SW 1271 (cell line): ENCODE measurements around the gene MYLIP.

ENCODE experiments used
- DNase-seq, 2 experiments: peaks; one replicate each; lab custom pipeline; 2025; lab: John Stamatoyannopoulos, UW

The MYLIP gene

DNA sequence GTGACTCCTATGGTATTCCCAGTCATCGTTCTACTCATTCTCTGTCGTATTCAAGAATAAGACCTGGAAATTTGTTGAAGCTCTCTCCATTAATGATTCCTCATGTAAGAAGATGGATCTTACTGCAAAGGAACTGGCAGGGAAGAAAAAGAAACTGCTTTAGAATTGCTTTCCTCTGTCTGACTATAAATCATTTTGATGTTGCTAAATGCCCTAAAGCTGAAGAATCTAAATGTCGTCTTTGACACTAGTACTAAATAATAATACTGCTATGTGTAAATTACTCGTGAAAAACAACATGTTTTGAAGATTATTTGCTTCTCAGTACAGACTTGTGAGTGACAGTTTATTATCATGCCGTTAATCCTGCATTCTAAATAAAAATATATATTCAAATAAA, 20.5 kb upstream of the MYLIP start:
- DNase-seq: no peak

DNA sequence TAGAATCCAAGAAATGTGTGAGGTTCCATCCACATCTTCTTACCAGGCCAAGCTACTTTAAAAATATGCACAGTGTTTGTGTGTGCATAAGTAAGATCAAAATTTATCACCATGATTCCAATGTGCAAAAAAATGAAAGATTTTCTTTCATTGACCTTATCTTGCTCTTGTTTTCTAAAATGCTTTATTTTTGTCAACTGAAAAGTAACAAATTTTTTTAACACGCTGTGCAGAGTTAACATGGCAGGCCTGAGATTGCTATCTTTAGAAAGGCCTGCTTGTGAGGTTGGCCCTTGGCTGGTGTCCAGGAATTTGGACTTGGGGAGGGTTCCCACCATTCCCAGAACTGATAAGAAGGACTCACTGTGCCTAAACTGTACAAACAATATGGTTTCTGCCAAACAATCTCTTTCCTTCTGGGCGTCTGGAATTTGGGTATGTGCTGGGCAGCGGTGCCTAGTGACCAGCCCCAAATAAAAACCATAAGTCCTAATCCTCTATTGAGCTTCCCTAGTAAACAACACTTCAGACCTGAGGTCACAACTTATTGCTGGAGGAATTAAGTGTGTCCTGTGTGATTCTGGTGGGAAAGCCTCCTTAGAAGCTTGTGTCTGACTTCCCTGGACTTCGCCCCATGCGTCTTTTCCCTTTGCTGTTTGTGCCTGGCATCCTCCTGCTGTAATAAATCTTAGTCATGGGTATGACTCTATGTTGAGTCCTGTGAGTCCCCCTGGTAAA, 19.8 kb upstream of the MYLIP start:
- no peak for DNase-seq

DNA sequence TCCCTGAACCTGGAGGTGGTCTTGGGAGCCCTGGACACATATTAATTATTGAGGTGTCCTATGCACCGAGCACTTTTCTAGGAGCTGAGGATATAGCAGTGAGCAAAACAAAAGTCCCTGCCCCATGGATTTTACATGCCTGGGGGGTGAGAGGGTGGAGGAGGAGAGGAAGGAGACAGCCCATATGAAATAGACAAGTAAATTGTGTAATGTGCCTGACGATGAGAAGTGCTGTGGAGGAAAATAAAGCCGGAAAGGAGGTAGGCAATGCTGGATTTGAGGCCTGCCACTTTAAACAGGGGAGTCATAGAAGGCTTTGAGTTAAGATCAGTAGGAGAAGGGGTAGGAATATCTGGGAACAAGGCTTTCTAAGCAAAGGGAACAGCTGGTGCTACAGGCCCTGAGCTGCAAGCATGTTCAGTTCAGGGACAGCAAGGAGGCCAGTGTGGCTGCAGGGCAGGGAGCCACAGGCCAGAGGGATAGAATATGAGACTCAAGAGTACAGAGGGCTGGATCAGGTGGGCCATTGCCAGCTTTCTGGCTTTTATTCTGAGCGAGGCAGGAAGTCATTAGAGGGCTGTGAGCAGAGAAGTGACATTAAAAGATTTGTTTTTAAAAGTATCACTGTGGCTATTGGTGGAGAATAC, 19.1 kb upstream of the MYLIP start:
- DNase-seq: no peak

DNA sequence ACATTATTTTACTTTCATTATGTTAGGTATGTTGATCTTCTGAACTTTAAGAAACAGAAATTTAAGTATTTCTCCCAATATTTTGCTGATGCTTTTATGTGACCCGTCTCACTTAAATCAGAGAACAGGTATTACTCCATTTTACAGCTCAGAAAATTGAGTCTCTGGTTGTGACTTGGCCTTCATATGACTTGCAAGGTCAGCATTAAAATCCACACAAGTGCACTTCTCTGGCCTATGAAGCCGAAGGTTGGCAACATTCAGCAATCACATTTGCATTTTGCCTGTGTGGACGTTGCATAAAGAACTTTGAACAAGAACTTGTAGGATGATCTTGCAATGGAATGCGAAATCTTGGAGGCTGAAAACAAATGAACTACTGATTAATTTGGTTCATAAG, 10.1 kb upstream of the MYLIP start:
- no peak for DNase-seq

DNA sequence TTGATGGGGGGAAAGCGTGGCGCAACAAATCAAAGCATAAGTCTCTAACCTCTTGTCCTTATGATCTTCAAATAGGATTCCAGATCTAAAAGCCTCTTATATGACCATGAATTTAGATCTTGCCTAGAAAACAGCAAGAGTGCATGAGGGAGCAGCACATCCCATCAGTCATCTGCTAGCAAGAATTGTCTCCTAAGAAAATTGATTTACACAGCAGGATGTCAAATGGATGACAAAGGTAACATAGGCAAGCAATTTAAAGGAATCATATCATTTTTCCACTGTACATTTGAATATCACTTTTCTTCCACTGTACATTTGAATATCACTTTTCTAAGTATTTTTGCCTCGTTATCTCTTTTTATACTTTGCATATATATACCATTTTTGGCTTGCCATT, 7.5 kb upstream of the MYLIP start:
- DNase-seq: no peak

DNA sequence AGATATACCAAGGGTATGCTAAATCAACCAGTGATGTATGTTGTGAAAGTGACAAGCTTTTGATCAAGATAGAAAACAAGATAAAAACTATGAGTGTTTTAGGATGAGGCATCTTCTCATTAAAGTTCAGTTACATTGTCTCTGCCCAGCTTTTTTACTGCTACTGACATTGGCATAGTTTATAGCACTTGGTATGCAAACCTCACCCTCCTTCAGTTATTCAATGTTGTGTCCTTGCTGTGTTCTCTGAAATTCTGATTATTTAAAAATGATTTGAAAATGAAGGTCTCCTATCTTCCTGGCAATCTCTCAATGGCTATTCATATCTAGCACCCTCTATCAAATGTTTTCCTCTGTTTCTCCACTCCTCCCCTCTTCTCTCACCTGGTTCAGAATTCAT, 6.7 kb upstream of the MYLIP start:
- no peak for DNase-seq

DNA sequence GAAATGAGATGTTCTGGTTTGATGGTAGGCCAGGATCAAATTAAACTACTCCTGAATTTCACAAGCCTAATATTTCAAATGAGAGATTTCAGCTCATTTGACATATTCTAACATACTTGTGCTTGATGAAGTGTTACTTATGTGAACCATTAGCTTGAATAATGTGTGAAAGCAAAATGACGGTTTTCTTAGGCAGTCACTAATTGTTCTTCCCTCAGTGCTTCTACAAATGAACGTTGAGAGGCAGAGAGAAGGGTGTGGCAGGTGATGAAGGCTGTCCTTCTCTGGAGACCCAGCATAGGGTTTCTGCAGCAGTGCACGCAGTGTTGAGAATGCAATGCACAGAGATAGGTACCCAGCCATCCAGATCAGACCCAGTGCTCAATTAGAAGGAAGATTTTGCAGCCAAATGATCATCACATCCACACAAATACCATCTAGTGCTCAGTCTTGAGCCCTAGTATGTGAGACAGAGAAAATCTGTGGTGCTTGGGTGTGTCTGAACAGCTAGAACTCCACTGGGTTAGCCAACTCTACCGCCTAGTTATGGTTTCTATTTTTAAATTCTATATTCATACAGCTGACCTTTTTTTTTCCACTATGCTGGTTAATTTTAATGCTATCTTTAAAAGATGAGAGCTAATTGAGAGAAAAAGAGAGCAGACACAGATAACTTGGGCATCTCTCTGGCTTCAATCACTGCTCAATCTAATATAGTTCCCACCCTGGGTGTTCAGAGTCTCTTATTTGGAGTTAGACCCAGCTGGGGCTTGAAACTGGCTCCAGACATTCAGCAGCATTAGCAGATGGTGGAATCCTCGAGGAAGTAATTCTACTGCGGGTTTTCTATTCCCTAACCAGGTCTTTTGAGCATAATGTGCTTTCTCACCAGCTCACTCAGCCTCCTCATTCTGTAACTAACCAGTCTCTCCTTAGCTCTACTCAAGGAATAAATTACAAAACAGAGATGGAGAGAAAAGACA, 4.4 kb upstream of the MYLIP start:
- no peak for DNase-seq

DNA sequence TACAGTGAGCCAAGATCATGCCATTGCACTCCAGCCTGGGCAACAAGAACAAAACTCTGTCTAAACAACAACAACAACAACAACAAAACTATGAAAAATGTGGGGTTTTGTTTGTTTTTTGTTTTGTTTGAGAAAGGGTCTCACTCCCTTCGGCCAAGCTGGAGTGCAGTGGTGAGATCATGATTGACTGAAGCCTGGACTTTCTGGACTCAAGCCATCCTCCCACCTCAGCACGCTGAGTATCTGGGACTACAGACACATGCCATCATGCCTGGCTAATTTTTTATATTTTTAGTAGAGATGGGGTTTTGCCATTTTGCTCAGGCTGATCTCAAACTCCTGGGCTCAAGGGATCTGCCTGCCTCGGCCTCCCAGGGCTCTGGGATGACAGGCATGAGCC, 2.8 kb upstream of the MYLIP start:
- DNase-seq: no peak

DNA sequence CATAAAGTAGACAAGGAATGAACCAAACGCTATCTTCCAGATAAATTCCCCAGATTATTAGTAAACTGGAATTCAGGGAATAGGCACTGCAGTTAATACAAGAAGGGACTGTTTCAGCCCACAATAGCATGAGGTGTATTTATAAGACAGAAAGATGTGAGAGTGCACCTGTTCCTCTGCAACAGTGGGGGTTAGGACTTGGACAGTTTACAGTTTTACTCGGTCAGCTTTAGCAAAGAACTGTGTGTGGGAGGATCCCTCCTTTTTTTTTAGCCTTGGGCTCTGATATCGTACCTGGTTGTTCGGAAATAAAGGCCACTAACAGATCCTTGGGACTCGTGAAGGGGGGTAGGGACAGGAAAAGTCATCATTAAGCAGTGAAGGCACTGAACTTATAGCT, 2.0 kb upstream of the MYLIP start:
- no peak for DNase-seq

DNA sequence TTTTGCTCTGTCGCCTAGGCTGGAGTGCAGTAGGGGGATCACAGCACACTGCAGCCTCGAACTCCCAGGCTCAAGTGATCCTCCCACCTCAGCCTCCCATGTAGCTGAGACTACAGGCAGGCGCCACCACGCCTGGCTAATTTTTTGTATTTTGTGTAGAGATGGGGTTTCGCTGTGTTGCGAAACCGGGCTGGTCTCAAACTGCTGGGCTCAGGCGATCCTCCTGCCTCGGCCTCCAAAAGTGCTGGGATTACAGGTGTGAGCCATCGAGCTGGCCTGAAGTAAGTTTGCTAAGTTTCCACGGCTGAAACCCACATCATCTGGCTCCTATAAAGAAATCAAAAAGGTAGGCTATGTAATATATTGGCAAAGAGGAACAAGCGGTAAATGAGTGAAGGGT, 1.4 kb upstream of the MYLIP start:
- no peak for DNase-seq

DNA sequence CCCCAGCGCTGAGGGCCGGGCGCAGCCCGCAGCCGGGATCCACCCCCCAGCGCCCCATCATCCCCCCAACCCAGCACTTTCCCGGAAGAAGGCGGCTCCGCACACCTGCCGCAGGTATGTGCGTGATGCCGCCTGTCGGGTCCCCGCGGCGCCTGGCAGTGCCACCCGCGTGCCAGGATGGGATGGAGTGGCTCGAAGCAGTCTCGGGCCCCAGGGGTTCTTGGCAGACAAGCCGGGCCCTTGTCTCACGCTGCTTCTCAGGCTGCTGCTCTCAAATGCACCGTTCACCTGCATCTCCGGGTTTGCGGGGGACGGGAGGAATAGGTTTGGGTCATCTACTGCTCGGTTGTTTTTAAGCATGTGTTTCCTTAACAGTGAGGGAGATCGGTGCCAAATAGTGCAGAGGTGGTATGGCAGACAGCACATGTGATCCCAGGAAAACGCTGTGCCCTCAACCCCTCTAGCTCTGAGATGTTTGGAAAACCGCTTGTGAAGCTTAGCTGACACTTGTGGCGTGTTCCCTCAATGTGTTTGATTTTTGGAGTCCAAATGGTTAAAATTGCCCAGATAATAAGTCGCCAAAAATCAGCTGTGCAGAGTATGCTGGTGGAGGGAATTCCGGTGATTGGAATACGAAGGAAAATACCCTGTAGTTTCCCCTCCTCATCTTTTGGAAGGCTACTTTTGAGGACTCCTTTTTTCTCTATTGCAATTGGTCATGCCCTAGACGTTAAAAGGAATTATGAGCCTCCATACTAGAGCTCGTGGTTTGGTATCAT, 926 bp downstream of the MYLIP start:
- no peak for DNase-seq

DNA sequence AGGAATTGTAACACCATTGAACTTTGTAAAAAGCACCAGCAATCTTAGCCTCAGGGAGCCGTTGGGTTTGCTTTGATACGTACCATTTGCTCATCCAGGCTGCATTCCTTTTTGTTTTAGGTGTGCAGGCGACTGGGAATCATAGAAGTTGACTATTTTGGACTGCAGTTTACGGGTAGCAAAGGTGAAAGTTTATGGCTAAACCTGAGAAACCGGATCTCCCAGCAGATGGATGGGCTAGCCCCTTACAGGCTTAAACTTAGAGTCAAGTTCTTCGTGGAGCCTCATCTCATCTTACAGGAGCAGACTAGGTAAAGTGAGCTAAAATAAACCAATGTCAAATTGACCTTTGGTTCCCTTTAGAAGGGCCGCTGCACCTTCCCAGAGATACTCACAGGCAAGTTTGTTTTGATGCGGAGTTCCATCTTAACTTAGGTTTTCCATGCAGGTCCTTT, 1.6 kb downstream of the MYLIP start:
- DNase-seq: peak in 1 of 2 experiments; percentile 49

DNA sequence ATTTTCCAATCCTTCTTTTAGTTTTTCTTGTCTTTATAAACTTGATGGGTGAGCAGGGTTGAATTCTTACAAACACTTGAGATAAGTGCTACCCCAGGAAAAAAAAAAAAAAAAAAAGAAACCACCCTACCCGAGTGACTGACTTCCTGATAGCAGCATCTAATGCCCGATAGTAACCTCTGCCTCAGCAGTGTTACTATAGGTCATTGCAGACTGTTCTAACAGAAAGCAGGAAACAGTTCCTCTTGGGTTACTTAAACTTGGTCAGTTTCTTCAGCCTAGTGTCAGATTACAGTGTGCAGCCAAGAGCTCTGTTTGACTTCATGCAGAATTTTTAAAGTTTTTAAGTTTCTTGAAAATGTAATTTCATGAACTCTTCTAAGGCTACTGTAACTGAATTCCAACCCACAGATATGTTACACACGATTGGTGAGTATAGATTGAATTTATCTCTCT, 2.1 kb downstream of the MYLIP start:
- DNase-seq: peak; percentile 69 to 93

DNA sequence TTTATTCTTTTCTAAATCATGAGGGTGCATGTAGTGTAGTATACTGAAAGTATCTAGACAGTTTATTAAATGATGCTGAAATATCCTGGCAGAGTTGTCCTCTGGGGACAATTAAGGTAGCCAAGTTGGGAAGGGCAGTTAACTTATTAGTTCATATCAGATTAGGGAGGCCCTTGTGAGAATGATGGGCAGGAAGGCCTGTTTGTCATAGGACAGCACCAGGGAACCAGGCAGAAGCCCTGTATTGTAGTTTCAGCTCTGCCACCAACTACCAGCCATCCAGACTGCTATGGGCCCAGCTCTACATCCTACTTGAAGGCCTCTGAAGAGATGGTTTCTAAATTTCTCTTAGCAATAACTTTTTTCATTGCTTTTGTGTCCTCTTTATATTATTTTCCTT, 4.0 kb downstream of the MYLIP start:
- peak in 1 of 2 experiments; percentile 14 for DNase-seq

DNA sequence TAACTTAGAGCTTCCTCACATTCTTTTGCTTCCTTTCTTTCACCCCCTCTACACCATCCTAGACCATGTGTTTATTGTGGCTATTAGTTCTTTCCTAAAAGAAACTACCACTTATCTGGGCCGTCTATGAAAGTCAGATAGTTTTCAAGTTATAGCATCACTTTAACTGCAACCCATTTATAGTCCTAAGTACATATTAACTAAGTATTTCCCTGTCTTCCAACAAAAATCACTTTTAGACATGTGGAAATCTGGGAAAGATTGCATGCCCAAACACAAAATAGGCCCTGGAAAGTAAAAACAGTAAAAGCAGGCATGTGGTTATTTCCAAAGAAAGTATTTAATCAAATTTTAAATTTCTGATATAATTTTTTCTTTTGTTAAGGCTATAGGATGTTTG, 5.5 kb downstream of the MYLIP start:
- DNase-seq: no peak

DNA sequence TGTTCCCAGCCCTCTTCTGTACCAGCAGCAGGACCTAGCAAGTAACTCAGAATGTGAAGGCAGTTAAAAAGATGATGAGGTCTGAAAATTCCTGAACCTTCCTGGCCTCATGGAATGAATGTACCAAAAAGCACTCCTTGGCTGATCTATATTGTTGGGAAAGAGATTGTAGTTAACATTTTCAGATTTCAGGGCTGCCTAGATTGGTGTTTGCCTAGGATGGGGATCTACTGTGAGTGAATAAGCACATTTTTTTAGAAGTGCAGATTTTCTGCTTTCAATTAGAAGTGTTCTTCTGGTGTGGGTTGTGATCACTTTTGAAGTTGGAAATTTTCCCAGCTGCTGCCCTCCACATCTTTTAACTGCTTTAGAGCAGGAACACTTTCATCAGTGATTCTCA, 6.2 kb downstream of the MYLIP start:
- no peak for DNase-seq

DNA sequence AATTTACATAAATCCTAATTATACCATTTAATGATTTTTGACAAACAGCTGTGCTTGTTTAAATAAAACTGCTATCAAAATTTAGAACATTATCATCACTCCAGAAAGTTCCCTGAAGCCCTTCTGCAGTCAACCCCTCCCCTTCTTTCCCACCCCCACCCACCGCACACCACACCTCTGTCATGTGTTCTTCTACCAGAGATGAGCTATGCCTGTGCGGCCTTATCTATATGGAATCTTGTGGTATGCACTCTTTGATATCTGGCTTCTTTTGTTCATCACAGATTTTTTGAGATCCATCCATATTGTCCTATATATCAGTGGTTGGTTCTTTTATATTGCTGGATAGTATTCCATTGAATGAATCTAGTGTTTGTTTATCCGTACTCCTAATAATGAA, 7.2 kb downstream of the MYLIP start:
- no peak for DNase-seq

DNA sequence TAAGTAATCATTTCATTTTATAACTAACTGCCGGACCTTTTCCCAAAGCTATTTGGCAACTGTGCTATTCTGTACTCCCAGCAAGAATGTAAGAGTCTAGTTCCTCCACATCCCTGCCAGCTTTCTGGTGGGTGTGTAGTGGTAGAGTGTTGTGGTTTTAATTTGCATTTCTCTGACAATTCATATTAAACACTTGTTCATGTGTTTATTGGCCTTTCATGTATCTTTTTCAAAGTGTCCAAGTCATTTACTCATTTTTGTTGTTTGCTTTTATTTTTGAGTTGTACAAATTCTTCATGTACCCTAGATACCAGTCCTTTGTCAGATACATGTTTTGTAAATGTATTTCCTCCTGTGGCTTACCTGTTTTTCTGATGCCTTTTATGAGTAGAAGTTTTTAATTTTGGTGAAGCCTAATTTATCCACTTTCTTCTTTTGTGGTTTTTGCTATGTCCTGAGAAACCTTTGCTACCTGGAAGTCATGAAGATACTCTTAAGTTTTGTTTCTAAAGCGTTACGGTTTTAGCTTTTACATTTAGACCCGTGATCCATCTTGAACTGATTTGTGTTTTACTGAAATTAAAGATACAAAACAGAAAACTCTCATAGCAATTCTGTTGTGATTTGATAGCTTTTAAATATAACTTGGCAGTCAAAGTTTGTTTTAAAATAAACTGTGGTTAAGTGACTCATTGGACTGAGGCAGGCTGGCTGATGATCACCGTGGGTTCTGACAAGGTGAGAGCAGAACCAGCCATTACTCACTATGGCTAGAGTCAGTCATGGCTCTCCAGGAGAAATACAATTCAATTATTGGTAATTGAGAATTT, 8.0 kb downstream of the MYLIP start:
- peak in 1 of 2 experiments; percentile 55 for DNase-seq

DNA sequence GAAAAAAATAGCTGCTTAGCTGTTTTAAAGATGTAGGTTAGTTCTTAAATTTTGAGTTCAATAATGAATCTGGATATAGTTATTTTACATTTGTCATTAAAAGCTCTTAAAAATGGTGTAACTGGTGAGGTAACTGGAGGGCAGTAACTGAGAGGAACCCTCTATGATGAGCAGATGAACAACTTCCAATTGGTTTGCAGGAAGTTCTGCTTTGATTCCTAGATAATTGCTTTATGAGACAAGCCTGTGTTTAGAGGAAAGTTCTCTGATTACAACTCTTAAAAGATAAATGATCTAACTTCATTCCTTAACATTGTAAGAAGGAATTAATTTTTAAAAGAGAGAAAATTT, 8.5 kb downstream of the MYLIP start:
- DNase-seq: no peak

DNA sequence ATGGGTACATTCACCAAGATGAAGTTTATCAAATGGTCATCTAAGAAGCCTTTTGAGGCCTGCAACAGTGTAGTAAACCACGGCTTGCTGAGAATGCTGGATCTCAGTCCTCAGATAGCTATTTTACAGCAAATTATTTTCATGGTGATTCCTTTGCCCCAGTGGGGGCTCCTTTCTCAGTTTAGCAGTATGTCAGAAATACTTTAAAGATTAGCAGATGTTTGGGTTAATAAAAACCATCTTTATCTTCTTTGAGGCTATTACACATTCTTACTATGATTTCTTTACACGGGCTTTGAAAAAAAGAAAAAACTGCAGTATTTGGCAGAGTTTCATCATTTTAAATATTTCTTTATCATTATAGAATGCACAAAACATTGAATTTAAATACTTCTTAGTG, 10.7 kb downstream of the MYLIP start:
- DNase-seq: no peak

DNA sequence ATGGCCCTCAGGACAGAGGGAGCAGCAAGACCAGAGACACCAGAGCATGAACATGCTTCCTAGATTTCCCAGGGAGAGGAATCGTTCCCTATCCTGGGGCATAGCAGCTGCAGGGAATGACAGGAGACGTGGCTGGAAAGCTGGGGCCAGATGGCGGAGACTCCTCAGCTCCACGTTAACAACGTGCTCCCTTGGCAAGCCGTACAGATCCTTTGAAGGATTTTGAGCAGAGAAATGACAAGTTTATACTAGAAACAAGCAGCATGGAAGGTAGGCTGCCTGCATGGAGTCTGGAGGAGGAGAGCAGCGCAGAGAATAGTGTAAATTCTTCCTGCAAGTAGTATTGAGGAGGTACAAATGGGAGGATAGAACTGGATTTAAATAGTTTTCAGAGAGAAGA, 11.7 kb downstream of the MYLIP start:
- no peak for DNase-seq
